ENCODE data around the gene GALNT6.
"Not testable (repeated sequence)": the region's sequence is repeated elsewhere in the genome, so short reads cannot be mapped to it uniquely, and the experiment has no call there.

The GALNT6 gene

DNA sequence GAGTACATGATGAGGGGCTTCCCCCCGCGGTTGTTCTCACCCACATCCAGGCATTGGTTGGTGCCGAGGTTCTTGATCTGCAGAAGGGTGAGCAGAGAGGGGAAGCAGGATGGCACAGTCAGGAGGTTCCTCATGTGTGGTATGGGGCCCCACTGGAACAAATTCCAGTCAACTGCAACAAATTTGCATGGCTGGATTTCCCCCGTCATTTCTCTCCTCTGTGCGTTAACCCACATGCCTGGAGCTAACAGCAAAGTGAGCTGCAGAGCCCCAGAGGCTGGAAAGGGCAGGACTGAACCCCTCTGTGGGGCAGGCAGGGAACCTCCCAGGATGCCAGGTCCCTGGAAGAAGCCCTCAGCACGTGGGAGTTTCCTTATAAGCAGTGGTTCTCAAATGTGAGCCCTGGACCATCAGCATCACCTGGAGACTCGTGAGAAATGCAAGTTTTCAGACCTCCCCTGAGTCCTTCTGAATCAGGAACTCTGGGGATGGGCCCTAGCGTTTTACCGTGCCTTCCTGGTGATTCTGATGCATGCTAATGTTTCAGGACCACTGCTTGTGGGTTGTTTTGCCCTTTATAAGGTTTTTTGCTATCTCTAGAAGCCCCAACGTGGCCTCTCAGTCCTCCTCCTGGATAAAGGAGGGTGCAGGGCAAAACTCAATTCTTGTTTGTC, 33.7 kb downstream of the GALNT6 start:
- DNase-seq (ENCODE audit: low spot score) = no peak

DNA sequence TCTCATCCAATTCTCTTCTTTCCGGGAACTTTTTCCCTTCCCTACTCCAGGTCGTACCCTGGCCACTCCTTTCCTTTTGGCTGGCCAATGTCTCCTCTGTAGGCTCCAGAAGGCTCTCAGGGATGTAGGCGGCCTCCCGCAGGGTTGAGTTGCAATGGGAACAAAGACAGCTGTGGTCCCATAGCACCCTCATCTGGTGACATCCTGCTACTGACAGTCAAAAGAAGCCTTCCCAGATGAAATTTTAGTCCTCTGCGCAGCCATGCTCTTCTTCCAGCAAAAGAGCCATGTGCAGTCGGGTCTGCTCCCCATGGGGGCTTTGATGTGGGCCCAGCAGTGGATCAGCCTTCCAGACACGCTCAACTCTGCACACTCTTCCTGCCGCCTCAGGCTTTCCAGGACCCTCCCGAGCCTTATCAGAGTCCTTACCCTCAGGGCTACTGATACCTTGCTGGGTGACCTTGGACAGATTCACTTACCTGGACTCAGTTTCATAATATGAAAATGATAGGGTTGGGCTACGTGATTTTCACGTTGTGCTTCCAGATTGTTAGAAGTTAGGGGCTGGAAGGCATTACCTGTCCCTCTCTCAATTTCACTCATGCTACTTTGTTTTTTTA, 39.2 kb downstream of the GALNT6 start:
- peak; percentile 40 for DNase-seq (ENCODE audit: low spot score)

DNA sequence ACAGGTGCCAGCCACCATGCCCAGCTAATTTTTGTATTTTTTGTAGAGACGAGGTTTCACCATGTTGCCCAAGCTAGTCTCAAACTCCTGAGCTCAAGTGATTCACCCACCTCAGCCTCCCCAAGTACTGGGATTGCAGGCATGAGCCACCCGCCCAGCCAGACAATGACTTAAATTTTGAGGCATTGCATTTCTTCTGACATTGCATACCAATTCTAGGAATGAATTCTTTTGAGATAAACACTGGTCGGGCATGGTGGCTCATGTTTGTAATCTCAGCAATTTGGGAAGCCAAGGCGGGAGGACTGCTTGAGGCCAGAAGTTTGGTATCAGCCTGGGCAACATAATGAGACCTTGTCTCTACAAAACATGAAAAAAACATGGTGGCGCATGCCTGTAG, 42.2 kb downstream of the GALNT6 start:
- DNase-seq (ENCODE audit: low spot score) = no peak

DNA sequence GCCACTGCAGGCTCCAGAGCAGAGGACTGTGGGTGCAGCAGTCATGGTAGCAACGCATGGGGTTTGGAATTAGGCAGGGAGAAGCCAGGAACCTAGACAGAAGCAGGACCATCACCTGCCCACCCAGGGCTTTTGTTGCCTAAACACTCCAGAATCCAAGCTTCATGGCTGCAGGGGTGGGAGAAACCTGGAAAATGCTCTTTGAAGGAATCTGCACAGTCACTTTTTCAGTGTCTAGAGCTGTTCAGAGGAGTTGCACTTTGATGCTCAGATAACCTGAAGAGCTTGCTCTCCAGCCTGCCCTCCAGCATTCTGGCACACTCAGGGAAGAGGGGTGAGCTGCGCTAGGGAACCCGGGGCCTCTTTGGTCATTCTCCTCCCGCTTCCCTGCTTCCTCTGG, 43.1 kb downstream of the GALNT6 start:
- DNase-seq (ENCODE audit: low spot score) = no peak

DNA sequence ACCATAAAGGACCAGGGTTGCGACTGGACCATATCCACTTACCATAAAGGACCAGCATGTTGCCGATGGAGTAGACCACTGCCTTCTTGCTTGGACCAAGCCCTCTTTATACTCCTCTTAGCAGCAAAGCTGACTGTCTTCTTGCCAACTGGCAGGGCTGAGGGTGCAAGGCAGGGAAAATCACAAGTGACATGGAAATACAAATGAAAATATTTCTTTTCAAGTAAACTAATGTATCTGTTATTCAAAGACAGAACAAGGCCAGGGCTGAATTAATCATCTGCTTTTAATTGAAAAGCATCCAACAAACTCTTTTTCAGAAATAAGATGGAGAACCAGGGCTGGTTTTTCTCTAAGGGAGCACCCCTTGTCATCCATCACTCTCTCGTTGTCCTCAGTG, 44.6 kb downstream of the GALNT6 start, which contains the start of gene CELA1:
Gene CELA1 (minus strand): TSS at position 99 of the 400 bp plus-strand sequence. CDS start 41 bp downstream, at position 58.
- no peak for DNase-seq (ENCODE audit: low spot score)

DNA sequence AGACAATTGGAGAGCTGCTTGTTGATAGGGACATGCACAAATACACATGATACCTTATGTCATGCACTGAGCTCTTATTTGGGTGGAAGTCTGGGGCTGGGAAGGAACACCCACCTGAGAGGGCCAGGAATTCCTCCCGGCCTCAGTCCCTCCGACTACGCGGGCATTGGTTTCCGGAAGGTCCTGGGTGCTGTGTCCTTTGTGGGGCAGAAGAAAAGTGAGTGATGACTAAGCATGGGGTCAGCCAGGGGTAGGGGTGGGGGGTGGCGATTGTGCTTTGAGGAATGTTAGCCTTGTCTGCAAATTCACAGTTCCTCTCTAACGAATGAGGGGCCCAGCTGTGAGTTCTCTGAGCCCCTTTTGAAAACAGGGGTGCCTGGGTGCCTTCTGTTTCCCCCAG, 45.5 kb downstream of the GALNT6 start:
- DNase-seq (ENCODE audit: low spot score) = no peak

DNA sequence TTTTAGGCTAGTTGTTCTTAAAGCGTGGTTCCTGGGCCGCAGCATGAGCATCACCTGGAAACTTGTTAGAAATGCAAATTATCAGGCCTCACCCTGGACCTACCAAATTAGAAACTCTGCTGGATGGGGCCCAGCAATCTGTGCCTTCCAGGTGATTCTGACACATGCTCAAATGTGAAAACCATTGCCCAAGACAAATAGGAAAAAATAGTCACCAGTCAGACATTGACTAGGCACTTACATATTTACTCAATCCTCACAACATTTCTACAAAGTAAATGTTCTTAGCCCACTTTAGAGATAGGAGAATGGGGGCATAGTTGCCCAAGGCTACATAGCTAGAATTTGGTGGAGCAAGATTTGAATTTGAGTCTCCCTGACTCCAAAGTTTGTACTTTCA, 48.0 kb downstream of the GALNT6 start:
- no peak for DNase-seq (ENCODE audit: low spot score)

DNA sequence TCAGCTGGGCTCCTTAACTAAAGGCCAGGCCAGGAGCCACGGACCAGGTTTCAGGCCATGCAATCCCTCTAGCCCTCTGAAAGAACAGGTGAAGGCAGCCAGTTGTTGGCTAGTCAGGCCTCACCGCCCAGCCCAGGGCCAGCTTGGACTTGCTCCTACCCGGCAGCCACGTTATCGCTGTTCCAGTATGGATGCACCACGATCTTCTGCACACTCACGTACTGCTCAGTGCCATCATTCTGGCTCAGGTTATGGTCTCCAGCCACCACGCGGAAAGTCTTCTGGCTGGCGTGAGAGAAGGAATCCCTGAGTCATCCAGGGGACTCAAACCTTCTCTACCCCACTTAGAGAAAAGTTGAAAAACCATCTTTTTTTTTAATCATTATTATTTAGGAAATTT, 48.8 kb downstream of the GALNT6 start:
- no peak for DNase-seq (ENCODE audit: low spot score)

DNA sequence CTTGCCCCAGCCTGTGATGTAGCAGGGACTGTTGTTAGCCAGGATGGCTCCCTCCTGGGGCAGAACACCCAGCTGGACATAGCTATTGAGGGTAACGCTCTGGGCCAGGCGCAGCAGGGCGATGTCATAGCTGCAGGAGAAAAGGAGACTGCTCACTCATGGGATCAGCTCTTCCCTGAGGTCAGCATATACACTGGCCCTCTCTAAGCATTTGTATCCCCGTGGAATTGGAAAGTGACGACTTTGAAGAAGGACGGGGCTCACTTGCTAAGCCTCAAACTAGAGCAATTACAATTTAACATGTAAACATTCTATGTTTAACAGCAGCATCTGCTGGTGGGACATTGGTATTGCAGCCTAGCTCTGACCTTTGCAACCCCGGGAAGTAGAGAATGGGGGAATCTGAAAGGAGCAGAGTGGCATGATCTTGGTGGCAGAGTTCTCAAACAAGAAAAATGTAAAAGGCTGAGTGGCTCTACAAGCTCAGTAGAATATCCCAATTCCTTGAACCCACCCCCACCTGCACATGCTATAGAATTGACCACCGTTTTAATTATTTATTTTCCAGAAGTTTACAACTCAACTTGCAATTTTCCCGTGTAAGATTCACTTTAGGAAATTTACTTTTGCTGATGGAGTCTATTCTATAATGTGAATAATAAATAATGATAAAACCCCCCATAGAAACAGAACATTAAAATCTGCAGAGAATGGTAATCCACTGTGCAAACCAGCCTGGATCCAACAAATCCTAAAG, 49.8 kb downstream of the GALNT6 start:
- peak; percentile 76 for DNase-seq (ENCODE audit: low spot score)

DNA sequence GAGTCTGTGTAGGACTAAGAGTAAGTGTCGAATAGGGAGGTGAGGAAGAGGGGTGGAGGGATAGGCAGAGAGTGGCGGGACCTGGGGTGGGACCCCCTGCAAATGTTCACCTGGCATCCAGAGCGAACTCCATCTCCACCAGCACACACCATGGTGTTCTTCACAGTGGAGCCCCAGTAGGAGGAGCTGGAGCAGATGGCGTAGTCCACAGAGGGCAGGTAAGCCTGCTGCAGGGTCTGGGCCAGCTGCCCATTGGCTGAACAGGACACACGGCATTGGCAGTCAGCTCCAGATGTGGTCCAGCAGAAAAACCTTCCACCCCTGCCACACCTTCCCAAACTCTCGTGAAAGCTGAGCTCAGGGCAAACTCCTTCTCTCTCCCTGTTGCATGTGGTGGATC, 51.5 kb downstream of the GALNT6 start:
- DNase-seq (ENCODE audit: low spot score) = no peak

DNA sequence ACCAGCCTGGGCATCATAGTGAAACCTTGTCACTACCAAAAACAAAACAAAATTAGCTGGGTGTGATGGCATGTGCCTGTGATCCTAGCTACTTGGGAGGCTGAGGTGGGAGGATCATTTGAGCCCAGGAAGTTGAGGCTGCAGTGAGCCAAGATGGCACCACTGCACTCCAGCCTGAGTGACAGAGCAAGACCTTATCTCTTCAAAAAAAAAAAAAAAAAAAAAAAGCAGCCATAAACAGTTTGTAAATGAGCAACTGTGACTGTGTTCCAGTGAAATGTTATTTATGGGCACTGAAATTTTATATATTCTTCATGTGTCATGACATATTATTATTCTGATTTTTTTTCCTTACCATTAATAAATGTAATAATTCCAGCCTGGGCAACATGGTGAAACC, 53.9 kb downstream of the GALNT6 start:
- not testable (repeated sequence) for DNase-seq (ENCODE audit: low spot score)

DNA sequence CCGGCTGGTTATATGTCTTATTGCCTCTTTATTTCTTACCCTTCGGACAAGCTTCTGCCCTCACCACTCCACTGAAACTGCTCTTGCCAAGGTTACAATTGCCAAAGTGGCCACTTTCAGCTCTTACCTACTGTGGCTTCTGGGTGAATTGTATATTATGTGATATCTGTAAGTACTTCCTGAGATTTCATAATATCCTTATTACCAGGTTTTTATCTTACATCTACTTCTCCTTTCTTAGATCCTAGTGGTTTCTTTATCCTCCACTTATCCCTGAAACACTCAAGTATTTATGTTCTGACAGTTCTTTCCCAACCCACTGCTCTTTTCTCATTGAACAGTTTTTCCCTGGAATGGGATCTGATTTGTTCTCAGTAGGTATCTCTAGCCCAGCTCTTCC, 55.3 kb downstream of the GALNT6 start:
- DNase-seq (ENCODE audit: low spot score) = no peak

DNA sequence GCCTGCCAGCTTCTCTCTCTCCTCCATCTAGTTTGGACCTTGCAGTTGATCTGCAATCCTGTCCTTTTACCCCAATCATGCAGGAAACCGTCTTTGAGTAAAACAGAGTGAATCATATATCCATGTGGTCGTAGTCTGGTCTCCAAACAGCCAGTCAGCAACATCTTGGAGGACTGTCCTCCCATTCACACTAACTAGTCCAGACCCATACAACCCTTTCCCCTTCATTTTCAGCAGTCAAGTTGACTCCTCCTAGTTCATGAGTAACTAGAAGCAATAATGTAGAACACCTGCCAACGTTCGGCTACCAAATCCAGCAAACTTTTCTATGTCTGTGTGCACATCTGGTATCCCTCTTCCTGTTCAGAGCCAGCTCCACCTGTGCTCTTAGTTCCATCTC, 56.4 kb downstream of the GALNT6 start:
- DNase-seq (ENCODE audit: low spot score) = no peak

DNA sequence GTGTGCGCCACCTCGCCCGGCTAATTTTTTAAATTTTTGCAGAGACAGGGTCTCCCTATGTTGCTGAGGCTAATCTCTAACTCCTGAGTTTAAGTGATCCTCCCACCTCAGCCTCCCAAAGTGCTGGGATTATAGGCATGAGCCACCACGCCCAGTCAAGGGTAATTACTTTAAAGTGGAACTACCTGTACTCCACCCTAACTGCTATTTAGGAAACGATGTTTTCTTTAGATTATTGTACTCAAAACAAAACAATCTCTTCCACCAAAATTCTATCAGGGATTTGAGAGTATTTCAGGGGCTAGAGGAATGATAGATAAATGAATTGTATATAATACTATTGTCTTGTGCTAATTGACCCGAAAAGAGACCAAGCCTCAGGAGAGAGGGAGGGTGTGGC, 57.7 kb downstream of the GALNT6 start:
- DNase-seq (ENCODE audit: low spot score) = no peak

DNA sequence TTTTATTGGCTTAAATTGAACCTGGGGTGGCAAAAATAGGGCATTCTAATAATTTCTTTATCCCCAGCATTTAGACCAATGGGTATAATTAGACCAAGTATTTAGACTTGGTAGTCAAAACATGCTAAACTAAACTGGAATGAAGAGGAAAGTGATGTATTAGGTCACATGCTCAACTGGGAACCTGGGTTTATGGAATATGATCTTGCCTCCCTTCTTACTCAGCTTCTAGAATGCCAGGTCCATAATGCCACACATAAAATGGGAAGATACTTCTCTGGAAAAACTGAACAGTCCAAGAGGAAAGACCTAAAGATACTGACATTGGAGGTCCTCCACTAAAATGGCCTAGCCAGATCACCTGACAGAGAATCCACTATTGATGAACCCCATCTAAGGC, 61.0 kb downstream of the GALNT6 start:
- DNase-seq (ENCODE audit: low spot score) = no peak

DNA sequence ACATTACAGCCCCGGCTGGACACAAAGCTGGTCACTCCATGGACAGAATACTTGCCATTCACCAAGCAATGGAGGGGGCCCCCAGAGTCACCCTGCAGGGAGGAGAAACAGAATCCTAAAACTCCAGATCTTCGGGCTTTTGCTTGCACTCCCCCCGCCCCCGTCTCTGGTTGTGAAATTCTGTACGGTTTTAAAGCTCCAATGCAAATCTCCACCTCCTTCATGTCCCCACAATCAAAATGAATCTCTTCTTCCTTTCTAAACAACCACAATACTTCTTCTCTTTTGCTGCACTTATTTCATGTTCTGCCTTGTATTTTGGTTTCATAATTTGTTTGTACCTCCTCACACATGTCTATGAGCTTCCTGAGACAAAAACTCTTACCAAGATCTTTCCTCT, 61.5 kb downstream of the GALNT6 start:
- no peak for DNase-seq (ENCODE audit: low spot score)

DNA sequence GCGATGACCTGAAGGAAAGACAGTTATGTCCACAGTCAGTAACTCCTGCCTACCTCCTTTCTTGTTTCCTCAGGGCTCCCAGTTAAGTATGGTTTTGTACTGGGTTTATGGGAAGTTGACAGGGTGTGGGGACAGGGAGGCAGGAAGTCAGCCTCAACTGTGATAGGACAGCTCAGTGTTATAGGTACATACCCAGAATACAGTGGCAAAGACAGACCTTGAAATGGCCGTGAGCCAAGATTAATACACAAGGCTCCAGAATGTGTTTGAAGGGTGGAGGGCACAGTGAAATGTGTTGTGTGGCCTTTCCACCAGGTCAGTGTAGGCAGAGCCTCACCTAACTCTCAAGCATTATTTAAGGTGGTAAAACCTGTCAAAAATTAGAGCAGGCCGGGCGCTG, 62.6 kb downstream of the GALNT6 start:
- DNase-seq (ENCODE audit: low spot score) = no peak

DNA sequence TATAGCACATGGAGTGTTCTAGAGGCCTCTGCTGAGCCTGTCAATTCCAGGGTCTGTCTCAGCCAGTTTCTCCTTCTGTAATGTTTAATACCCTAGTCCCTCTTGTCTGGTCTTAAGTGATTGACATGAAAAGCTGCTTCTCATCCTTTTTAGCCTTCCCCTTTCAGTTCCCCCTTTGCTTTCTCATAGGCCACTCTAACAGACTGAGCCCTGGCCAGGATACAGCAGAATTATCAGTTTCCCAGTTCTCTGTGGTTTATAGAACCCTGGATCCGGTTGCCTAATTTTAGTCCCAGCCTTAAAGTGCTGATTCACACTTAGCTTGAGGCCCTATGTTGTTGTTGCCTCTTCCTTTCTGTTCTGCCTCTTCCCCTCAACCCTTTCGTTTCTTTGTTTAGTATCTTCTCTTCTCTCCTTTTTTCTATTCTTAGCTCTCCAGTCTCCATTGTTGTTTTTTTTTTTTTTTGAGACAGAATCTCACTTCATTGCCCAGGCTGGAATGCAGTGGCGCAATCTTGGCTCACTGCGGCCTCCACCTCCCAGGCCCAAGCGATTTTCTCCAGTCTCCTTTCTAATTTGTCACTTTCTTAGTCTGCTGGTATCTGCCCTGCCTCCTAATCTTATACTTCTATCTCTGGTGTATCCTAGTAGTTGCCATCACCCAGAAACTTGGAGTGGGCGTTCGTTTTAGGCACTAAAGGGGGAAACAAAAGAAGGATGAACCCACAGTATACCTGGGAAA, 64.3 kb downstream of the GALNT6 start:
- DNase-seq (ENCODE audit: low spot score) = peak; percentile 42

DNA sequence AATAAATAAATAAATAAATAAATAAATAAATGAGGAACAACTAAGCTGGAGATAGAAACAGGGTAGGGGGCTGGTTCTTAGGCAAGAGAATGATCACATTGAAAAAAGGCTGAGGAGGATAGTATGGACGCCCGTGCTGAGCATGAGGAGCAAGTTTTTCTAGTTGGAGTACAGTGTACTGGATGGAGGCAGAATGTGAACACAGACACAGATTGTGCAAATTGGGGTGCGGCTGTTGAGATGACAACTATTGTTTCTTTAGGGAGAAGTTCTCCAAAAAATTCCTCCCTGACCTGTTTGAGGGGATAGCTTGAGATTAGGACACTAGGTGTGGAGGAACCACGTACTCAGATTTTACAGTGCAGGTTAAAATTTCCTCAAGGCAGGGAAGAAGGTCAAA, 66.3 kb downstream of the GALNT6 start:
- DNase-seq (ENCODE audit: low spot score) = no peak

DNA sequence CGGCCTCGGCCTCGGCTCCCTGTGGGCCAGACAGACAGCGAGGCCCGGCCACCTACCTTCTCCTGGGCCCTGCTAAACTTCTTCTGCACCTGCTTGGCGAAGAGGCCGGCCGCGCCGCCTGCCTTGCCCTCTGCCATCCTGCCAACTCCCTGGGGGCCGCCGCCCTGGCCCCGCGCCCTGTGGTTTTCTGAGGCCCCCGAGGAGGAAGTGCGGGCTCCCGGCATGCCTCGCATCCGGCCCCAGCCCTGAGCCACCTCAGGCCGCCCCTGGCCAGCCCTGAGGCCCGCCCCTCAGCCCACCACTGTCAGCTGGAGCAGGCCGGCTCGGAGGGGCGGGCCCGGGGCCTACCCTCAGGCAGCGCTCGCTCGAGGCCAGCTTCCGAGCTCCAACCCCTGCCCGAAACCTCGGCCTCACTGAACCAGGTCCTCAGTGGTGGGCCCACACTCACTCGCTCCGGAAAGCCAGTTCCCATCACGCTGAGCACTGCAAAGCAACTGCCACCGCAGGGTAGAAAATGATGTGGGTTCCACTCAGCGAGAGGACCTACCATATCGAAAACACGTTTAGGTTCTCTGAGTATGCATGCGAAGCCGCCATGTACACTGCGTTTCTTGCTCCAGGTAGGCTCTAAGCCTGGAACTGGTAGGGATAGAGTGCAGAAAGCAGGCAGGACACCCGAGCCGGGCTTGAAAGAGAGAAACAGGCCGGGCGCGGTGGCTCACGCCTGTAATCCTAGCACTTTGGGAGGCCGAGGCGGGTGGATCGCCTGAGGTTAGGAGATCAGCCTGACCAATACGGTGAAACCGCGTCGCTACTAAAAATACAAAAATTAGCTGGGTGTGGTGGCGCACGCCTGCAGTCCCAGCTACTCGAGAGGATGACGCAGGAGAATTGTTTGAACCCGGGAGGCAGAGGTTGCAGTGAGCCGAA, 67.0 kb downstream of the GALNT6 start, which contains the start of gene BIN2:
Gene BIN2 (minus strand): TSS at position 209 of the 930 bp plus-strand sequence. CDS start 72 bp downstream, at position 137.
- DNase-seq (ENCODE audit: low spot score) = peak; percentile 73

DNA sequence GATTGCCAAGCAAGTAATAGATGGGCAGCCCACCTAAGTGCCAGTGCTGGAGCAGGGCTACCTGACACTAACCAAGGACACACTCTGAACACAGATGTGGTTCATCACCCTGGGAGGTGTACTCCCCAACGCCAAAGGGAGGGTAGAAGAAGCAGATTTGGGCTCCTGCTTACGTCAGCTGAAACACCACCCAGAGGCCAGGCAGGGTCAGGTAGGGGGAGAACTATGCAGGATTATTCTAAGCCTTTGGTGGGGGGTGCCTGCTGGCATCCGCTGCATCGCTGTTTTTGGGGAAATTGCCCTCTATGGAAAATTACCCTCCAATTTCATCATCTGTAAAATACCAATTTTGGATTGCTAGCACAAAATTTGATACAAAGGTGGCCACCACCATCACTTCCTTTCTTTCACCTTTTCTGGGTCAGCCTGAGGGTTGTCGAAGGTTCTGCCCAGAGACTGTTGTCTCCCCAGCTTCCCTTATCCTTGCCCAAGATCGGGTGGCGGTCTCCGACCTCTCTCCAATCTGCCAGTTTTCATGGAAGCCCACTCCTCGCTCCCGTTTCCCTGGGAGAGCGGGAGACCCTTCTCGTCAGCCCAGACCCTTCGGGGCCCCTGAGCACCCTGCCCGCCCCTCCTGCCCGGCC, 67.8 kb downstream of the GALNT6 start:
- peak; percentile 70 for DNase-seq (ENCODE audit: low spot score)
